MCF 10A (cell line): ENCODE measurements around the gene BIN1. TPM values are rescaled to one million over a fixed set of nuclear protein-coding genes. Genes with fewer than 3 reads are reported as not detected.

Experiments used
- BruUV-seq: library from RNA; stranded (reverse); fragments of 400-500 nt; replicated peaks from 2 replicates; lab custom pipeline; 2021; lab: Mats Ljungman, UMichigan
- CTCF ChIA-PET: fragments of 300-600 bp; sonication (Branson Sonifier 250); formaldehyde crosslinking; extraction: SDS; loops from one replicate; lab custom pipeline; 2021; ENCODE audit warnings: antibody characterized with exemption, inconsistent platforms; lab: Yijun Ruan, JAX
- POLR2A ChIA-PET: fragments of 300-600, 350-650 bp; sonication (Branson Sonifier 250); formaldehyde crosslinking; extraction: SDS; loops from one replicate; lab custom pipeline; 2020; ENCODE audit warnings: antibody characterized with exemption, inconsistent platforms; lab: Yijun Ruan, JAX
- DNase-seq: peaks from one replicate; pipeline ENCODE4 v3.0.0-alpha.2; 2018; ENCODE audit not compliant: unreplicated experiment
- H3K27ac Mint-ChIP-seq: one replicate; pipeline ENCODE4 v1.8.0; 2022; ENCODE audit warnings: mild to moderate bottlenecking, low read depth, mixed read lengths; ENCODE audit not compliant: unreplicated experiment
- H3K27me3 Mint-ChIP-seq: one replicate; pipeline ENCODE4 v1.8.0; 2022; ENCODE audit warnings: mixed read lengths; ENCODE audit not compliant: insufficient read depth, unreplicated experiment
- H3K36me3 Mint-ChIP-seq: one replicate; pipeline ENCODE4 v1.8.0; 2022; ENCODE audit warnings: mild to moderate bottlenecking, moderate library complexity, mixed read lengths; ENCODE audit not compliant: insufficient read depth, unreplicated experiment
- H3K4me1 Mint-ChIP-seq: one replicate; pipeline ENCODE4 v1.8.0; 2022; ENCODE audit warnings: mixed read lengths; ENCODE audit not compliant: insufficient read depth, unreplicated experiment
- H3K4me3 Mint-ChIP-seq: one replicate; pipeline ENCODE4 v1.8.0; 2022; ENCODE audit warnings: mild to moderate bottlenecking, moderate library complexity, mixed read lengths; ENCODE audit not compliant: unreplicated experiment
- H3K9me3 Mint-ChIP-seq: one replicate; pipeline ENCODE4 v1.8.0; 2022; ENCODE audit warnings: mixed read lengths; ENCODE audit not compliant: unreplicated experiment
- CTCF ChIP-seq: fragments of 200-600 bp; IDR thresholded peaks from one replicate; pipeline ENCODE4 v1.8.0; 2022; ENCODE audit warnings: antibody characterized with exemption, mild to moderate bottlenecking; ENCODE audit not compliant: unreplicated experiment
- intact Hi-C: fragments of 100-400 bp; cut with micrococcal nuclease; formaldehyde crosslinking; loops from 2 replicates; pipeline ENCODE4 v1.14.1; 2022
- total RNA-seq: library from RNA; stranded (reverse); gene quantifications from 2 replicates; pipeline ENCODE4 v1.2.3, GENCODE V29; 2022

Gene BIN1
- total RNA-seq, 1 experiment from 2014 or later, result 29.6 TPM

GRCh38 chr2:127053731-127054603 is 53.0 kb downstream of the BIN1 start:
- BruUV-seq, result no TSS peak
- Mint-ChIP-seq H3K27ac (no peak overlapping the region), H3K4me1 (no peaks in the 10 kb centered on the region), H3K36me3 (peaks cover 11% of the 10 kb centered on the region), H3K27me3 (no peaks in the 10 kb centered on the region), H3K4me3 (no peak overlapping the region), H3K9me3 (no peaks in the 10 kb centered on the region)
- ChIA-PET CTCF (interaction anchor here (0.5 to 1.1 kb wide), 4 partner anchors 83 to 683 kb away, joined by 3 read pairs; no protein-coding TSS in a partner anchor), POLR2A (interaction anchor here (0.6 kb wide), 1 partner anchor 38 kb away, joined by 5 read pairs; no protein-coding TSS in a partner anchor)
- no peak for DNase-seq
- intact Hi-C loops, result loop anchor here (5.0 kb wide), 1 partner anchor 277 kb away; no protein-coding TSS in a partner anchor
- no peak for TF ChIP-seq CTCF

GRCh38 chr2:127052771-127053691 is 53.9 kb downstream of the BIN1 start:
- Mint-ChIP-seq H3K9me3 (no peaks in the 10 kb centered on the region), H3K4me3 (no peak overlapping the region), H3K27me3 (no peaks in the 10 kb centered on the region), H3K27ac (no peak overlapping the region), H3K36me3 (peaks cover 11% of the 10 kb centered on the region), H3K4me1 (no peaks in the 10 kb centered on the region)
- intact Hi-C loops, result loop anchor here (5.0 kb wide), 1 partner anchor 276 kb away; no protein-coding TSS in a partner anchor
- DNase-seq, result no peak
- CTCF ChIA-PET, result interaction anchor here (0.5 to 2.7 kb wide), 7 partner anchors 19 to 1539 kb away, joined by 3 to 9 read pairs (median 3); no protein-coding TSS in a partner anchor
- no TSS peak for BruUV-seq
- POLR2A ChIA-PET, result no interaction called here
- no peak for TF ChIP-seq CTCF

GRCh38 chr2:127052057-127052770 is 54.7 kb downstream of the BIN1 start:
- TF ChIP-seq CTCF, result no peak
- H3K4me1 Mint-ChIP-seq, result no peaks in the 10 kb centered on the region
- ChIA-PET CTCF (interaction anchor here (0.5 to 2.7 kb wide), 7 partner anchors 11 to 601 kb away, joined by 3 to 9 read pairs (median 3); no protein-coding TSS in a partner anchor), POLR2A (no interaction called here)
- DNase-seq, result no peak
- no peaks in the 10 kb centered on the region for H3K27me3 Mint-ChIP-seq
- intact Hi-C loops, result loop anchor here (5.0 kb wide), 1 partner anchor 275 kb away; no protein-coding TSS in a partner anchor
- BruUV-seq, result no TSS peak
- H3K4me3 Mint-ChIP-seq, result no peak overlapping the region
- no peak overlapping the region for H3K27ac Mint-ChIP-seq
- peaks cover 11% of the 10 kb centered on the region for H3K36me3 Mint-ChIP-seq
- H3K9me3 Mint-ChIP-seq, result no peaks in the 10 kb centered on the region
